HepG2 (cell line): ENCODE results near the gene SLC43A1. TPM values are rescaled to one million over a fixed set of nuclear protein-coding genes. Genes with fewer than 3 reads are reported as not detected.

Source experiments
- CBX1 ChIP-seq: IDR thresholded peaks from one replicate; pipeline ENCODE4 v1.6.1; 2016; ENCODE audit warnings: antibody characterized with exemption, low read depth
- ELF1 ChIP-seq: sonication (generic); formaldehyde crosslinking; IDR thresholded peaks from 2 replicates; pipeline ENCODE4 v1.4.0; 2020; ENCODE audit warnings: missing genetic modification reagents
- FOXA1 ChIP-seq, 2 experiments: fragments of 450-650 bp in 1 of 2; sonication (generic) in 1 of 2; formaldehyde crosslinking in 1 of 2; IDR thresholded peaks; 2 replicates each; pipeline versions ENCODE4 v1.4.0 to v1.6.1; 2016 to 2020; ENCODE audit warnings: missing genetic modification reagents in 1 of 2
- FOXK1 ChIP-seq: sonication (generic); formaldehyde crosslinking; IDR thresholded peaks from 2 replicates; pipeline ENCODE4 v1.4.0; 2020; ENCODE audit warnings: low read depth, missing genetic modification reagents, borderline replicate concordance
- HMG20B ChIP-seq: conservative IDR thresholded peaks from 2 replicates; pipeline ENCODE4 v1.6.1; 2016; ENCODE audit warnings: missing genetic modification reagents, missing compliant biosample characterization
- HNRNPL ChIP-seq: fragments of 200-400 bp; formaldehyde crosslinking; IDR thresholded peaks from 2 replicates; pipeline ENCODE4 v1.6.1; 2017; ENCODE audit warnings: mild to moderate bottlenecking, low read depth, low read length
- KDM1A ChIP-seq: IDR thresholded peaks from 2 replicates; pipeline ENCODE4 v1.6.1; 2016; ENCODE audit warnings: missing compliant biosample characterization
- KLF16 ChIP-seq, 2 experiments: sonication (generic) in 1 of 2; formaldehyde crosslinking in 1 of 2; IDR thresholded peaks; 2 replicates each; pipeline versions ENCODE4 v1.6.1 to v1.8.0; 2016 to 2023; ENCODE audit warnings: missing genetic modification reagents in 2 of 2, missing compliant biosample characterization in 1 of 2
- MIER2 ChIP-seq: IDR thresholded peaks from 2 replicates; pipeline ENCODE4 v1.6.1; 2016; ENCODE audit warnings: missing biosample characterization, missing genetic modification reagents
- SP4 ChIP-seq: sonication (generic); formaldehyde crosslinking; IDR thresholded peaks from 2 replicates; pipeline ENCODE4 v1.8.1; 2023; ENCODE audit warnings: mild to moderate bottlenecking, missing genetic modification reagents
- TFE3 ChIP-seq: IDR thresholded peaks from 2 replicates; pipeline ENCODE4 v1.6.1; 2016
- U2AF2 ChIP-seq: fragments of 200-400 bp; formaldehyde crosslinking; IDR thresholded peaks from 2 replicates; pipeline ENCODE4 v1.6.1; 2017; ENCODE audit warnings: low read depth, mild to moderate bottlenecking, low read length
- ZNF101 ChIP-seq: sonication (generic); formaldehyde crosslinking; IDR thresholded peaks from 2 replicates; pipeline ENCODE4 v1.4.0; 2020; ENCODE audit warnings: mild to moderate bottlenecking, low read depth, missing genetic modification reagents, borderline replicate concordance
- ZNF280B ChIP-seq: sonication (generic); formaldehyde crosslinking; IDR thresholded peaks from 2 replicates; pipeline ENCODE4 v1.5.0; 2020; ENCODE audit warnings: missing genetic modification reagents, mild to moderate bottlenecking, borderline replicate concordance
- ZNF296 ChIP-seq: sonication (generic); formaldehyde crosslinking; conservative IDR thresholded peaks from 2 replicates; pipeline ENCODE4 v1.5.0; 2020; ENCODE audit warnings: mild to moderate bottlenecking, missing genetic modification reagents
- ZNF317 ChIP-seq: sonication (generic); formaldehyde crosslinking; IDR thresholded peaks from 2 replicates; pipeline ENCODE4 v1.5.0; 2020; ENCODE audit warnings: mild to moderate bottlenecking, missing genetic modification reagents
- ZNF337 ChIP-seq: sonication (generic); formaldehyde crosslinking; IDR thresholded peaks from 2 replicates; pipeline ENCODE4 v1.5.1; 2020; ENCODE audit warnings: missing genetic modification reagents, low read depth, mild to moderate bottlenecking, borderline replicate concordance
- ZNF720 ChIP-seq: sonication (generic); formaldehyde crosslinking; IDR thresholded peaks from 2 replicates; pipeline ENCODE4 v1.4.0; 2020; ENCODE audit warnings: missing genetic modification reagents
- polyA plus RNA-seq, 8 experiments: library from polyadenylated mRNA; depleted of rRNA in 3 of 8; stranded (reverse) in 7 of 8; unstranded in 1 of 8; fragments of >200 nt; fragmentation: Illumina TruSeq in 4 of 8; extraction: Trizol in 4 of 8; gene quantifications; 2 replicates each; pipeline versions ENCODE4 v1.2.1 to v1.2.3, GENCODE V29; 2011 to 2016; ENCODE audit warnings: low read depth in 4 of 8, missing spikeins in 1 of 8, mixed read lengths in 1 of 8; ENCODE audit not compliant: insufficient read depth in 1 of 8
- total RNA-seq, 5 experiments: library from RNA; depleted of rRNA; stranded (reverse); fragments of >200 nt; fragmentation: Illumina TruSeq; extraction: Trizol; gene quantifications; 2 replicates each; pipeline ENCODE4 v1.2.3, GENCODE V29; 2016; ENCODE audit warnings: low read depth in 1 of 5
- TF ChIP-seq, protein P1 (sequence below): sonication (generic); formaldehyde crosslinking; IDR thresholded peaks from 2 replicates; pipeline ENCODE4 v1.5.1; 2020; ENCODE audit warnings: mild to moderate bottlenecking, moderate library complexity, missing genetic modification reagents
- TF ChIP-seq, protein P2 (sequence below): sonication (generic); formaldehyde crosslinking; IDR thresholded peaks from 2 replicates; pipeline ENCODE4 v1.5.0; 2020; ENCODE audit warnings: missing genetic modification reagents
- TF ChIP-seq, protein P3 (sequence below): sonication (generic); formaldehyde crosslinking; IDR thresholded peaks from 2 replicates; pipeline ENCODE4 v1.5.0; 2020; ENCODE audit warnings: mild to moderate bottlenecking, missing genetic modification reagents

SLC43A1 gene
- total and polyA plus RNA-seq, 2 of the 13 experiments (the other 11 are each of a cell fraction or from before 2014, with no cell fraction given), result 72.3 to 87.6 TPM

DNA sequence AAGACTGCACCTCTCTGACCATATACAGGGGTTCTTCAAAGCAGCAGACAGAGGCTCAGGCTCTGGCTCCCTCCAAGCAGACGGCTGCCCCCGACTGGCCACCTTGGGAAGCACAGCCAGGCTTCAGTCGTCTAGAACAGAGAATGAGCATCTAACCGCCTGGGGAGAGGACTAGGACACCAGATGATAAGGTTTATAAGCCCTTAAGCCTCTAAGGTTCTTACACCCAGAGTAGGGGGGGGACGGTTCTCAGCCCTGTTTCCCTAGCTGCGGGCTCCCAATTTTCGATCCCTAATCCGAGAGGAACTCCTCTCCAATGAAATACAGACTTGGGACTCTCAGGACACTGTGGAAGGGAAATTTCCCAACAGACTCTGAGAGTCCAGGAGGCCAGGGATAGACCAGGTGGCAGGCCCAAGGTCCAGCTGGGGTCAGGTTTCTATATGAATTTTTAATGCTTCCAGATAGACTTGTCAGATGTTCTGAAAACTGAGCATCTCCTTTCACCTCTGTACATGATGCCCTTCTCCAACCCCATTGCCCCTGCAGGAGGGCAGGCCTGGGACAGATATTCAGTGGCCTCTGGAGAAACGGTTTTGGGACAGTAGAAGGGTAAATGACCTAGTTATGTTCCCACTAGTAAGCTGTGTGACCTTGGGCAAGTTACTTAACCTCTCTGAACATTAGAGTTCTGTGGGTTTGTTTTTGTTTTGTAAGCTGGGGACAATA, 34.9 kb downstream of the SLC43A1 start (continued):
- no peak for TF ChIP-seq U2AF2
- TF ChIP-seq CBX1, result no peak
- TF ChIP-seq ZNF337 (CRISPR knock-in tag), result no peak
- TF ChIP-seq HNRNPL, result no peak
- no peak for TF ChIP-seq ZNF317 (CRISPR knock-in tag)
- TF ChIP-seq, protein P1, sequence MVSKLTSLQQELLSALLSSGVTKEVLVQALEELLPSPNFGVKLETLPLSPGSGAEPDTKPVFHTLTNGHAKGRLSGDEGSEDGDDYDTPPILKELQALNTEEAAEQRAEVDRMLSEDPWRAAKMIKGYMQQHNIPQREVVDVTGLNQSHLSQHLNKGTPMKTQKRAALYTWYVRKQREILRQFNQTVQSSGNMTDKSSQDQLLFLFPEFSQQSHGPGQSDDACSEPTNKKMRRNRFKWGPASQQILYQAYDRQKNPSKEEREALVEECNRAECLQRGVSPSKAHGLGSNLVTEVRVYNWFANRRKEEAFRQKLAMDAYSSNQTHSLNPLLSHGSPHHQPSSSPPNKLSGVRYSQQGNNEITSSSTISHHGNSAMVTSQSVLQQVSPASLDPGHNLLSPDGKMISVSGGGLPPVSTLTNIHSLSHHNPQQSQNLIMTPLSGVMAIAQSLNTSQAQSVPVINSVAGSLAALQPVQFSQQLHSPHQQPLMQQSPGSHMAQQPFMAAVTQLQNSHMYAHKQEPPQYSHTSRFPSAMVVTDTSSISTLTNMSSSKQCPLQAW (CRISPR knock-in tag), result peak; percentile 11; the same call in 1 of the 2 replicates
- TF ChIP-seq SP4, result no peak
- no peak for TF ChIP-seq ZNF101 (CRISPR knock-in tag)
- TF ChIP-seq TFE3 (CRISPR knock-in tag), result no peak
- TF ChIP-seq, protein P2, sequence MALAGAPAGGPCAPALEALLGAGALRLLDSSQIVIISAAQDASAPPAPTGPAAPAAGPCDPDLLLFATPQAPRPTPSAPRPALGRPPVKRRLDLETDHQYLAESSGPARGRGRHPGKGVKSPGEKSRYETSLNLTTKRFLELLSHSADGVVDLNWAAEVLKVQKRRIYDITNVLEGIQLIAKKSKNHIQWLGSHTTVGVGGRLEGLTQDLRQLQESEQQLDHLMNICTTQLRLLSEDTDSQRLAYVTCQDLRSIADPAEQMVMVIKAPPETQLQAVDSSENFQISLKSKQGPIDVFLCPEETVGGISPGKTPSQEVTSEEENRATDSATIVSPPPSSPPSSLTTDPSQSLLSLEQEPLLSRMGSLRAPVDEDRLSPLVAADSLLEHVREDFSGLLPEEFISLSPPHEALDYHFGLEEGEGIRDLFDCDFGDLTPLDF (CRISPR knock-in tag), result no peak
- TF ChIP-seq HMG20B (CRISPR knock-in tag), result no peak
- TF ChIP-seq ZNF280B (CRISPR knock-in tag), result no peak
- TF ChIP-seq FOXA1 (IDR thresholded peaks at IDR 0.05), result no peak
- TF ChIP-seq FOXA1 (CRISPR knock-in tag; IDR thresholded peaks at IDR 0.05), result no peak
- no peak for TF ChIP-seq MIER2 (CRISPR knock-in tag)
- TF ChIP-seq, protein P3, sequence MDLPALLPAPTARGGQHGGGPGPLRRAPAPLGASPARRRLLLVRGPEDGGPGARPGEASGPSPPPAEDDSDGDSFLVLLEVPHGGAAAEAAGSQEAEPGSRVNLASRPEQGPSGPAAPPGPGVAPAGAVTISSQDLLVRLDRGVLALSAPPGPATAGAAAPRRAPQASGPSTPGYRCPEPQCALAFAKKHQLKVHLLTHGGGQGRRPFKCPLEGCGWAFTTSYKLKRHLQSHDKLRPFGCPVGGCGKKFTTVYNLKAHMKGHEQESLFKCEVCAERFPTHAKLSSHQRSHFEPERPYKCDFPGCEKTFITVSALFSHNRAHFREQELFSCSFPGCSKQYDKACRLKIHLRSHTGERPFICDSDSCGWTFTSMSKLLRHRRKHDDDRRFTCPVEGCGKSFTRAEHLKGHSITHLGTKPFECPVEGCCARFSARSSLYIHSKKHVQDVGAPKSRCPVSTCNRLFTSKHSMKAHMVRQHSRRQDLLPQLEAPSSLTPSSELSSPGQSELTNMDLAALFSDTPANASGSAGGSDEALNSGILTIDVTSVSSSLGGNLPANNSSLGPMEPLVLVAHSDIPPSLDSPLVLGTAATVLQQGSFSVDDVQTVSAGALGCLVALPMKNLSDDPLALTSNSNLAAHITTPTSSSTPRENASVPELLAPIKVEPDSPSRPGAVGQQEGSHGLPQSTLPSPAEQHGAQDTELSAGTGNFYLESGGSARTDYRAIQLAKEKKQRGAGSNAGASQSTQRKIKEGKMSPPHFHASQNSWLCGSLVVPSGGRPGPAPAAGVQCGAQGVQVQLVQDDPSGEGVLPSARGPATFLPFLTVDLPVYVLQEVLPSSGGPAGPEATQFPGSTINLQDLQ (CRISPR knock-in tag), result no peak
- TF ChIP-seq ZNF720, result no peak
- no peak for TF ChIP-seq ZNF296 (CRISPR knock-in tag)
- TF ChIP-seq KDM1A (CRISPR knock-in tag), result peak; percentile 39; the same call in 1 of the 2 replicates
- TF ChIP-seq ELF1 (CRISPR knock-in tag), result no peak
- no peak for TF ChIP-seq FOXK1 (CRISPR knock-in tag)
- no peak; a peak in 1 of 4 replicates for TF ChIP-seq KLF16 (CRISPR knock-in tag; IDR thresholded peaks at IDR 0.05)
